K562 (cell line): ENCODE data around the gene ARID3B. TPM values are rescaled to one million over a fixed set of nuclear protein-coding genes. Genes with fewer than 3 reads are reported as not detected.

Source experiments
- AFF1 ChIP-seq, 2 experiments: fragments of 450-650 bp; IDR thresholded peaks; 2 replicates each; pipeline ENCODE4 v1.6.1; 2018; ENCODE audit warnings: mild to moderate bottlenecking in 2 of 2, low read depth in 1 of 2; ENCODE audit not compliant: partially characterized antibody in 2 of 2
- ARHGAP35 ChIP-seq: fragments of 450-650 bp; IDR thresholded peaks from 2 replicates; pipeline ENCODE4 v1.6.1; 2018; ENCODE audit not compliant: partially characterized antibody
- BRD4 ChIP-seq: fragments of 200-600 bp; sonication (generic); IDR thresholded peaks from 2 replicates; pipeline ENCODE4 v1.6.1; 2017; ENCODE audit warnings: inconsistent platforms
- CBFA2T3 ChIP-seq: fragments of 450-650 bp; IDR thresholded peaks from 2 replicates; pipeline ENCODE4 v1.6.1; 2017
- EP400 ChIP-seq: fragments of 450-650 bp; IDR thresholded peaks from 2 replicates; pipeline ENCODE4 v1.6.1; 2017; ENCODE audit warnings: antibody characterized with exemption, mild to moderate bottlenecking, moderate library complexity
- FOXP1 ChIP-seq: sonication (generic); formaldehyde crosslinking; IDR thresholded peaks from 2 replicates; pipeline ENCODE4 v1.8.0; 2022; ENCODE audit warnings: mild to moderate bottlenecking, missing genetic modification reagents
- GMEB1 ChIP-seq: fragments of 250-450 bp; sonication (Bioruptor Pico); IDR thresholded peaks from 2 replicates; pipeline ENCODE4 v1.4.0; 2020; ENCODE audit warnings: mild to moderate bottlenecking
- HNRNPL ChIP-seq: fragments of 200-400 bp; formaldehyde crosslinking; IDR thresholded peaks from 2 replicates; pipeline ENCODE4 v1.6.1; 2017; ENCODE audit warnings: low read depth, mild to moderate bottlenecking, low read length
- KLF6 ChIP-seq: fragments of 250-450 bp; sonication (Bioruptor Pico); IDR thresholded peaks from 2 replicates; pipeline ENCODE4 v1.4.0; 2020; ENCODE audit warnings: mild to moderate bottlenecking, moderate library complexity, borderline replicate concordance
- LARP7 ChIP-seq: fragments of 450-650 bp; IDR thresholded peaks from 2 replicates; pipeline ENCODE4 v1.6.1; 2016
- LEF1 ChIP-seq: fragments of 450-650 bp; IDR thresholded peaks from 2 replicates; pipeline ENCODE4 v1.6.1; 2016; ENCODE audit warnings: mild to moderate bottlenecking
- NCOR1 ChIP-seq: fragments of 450-650 bp; IDR thresholded peaks from 2 replicates; pipeline ENCODE4 v1.6.1; 2016; ENCODE audit warnings: mild to moderate bottlenecking, moderate library complexity
- NFRKB ChIP-seq: fragments of 450-650 bp; IDR thresholded peaks from 2 replicates; pipeline ENCODE4 v1.6.1; 2016; ENCODE audit warnings: low read depth
- THRAP3 ChIP-seq: fragments of 450-650 bp; IDR thresholded peaks from 2 replicates; pipeline ENCODE4 v1.6.1; 2016; ENCODE audit warnings: mild to moderate bottlenecking, inconsistent platforms, borderline replicate concordance
- TRIM24 ChIP-seq, 2 experiments: fragments of 450-650 bp; IDR thresholded peaks; 2 replicates each; pipeline ENCODE4 v1.6.1; 2016
- ZBTB5 ChIP-seq: fragments of 450-650 bp; IDR thresholded peaks from 2 replicates; pipeline ENCODE4 v1.6.1; 2017; ENCODE audit warnings: antibody characterized with exemption
- ZBTB7A ChIP-seq: IDR thresholded peaks from 2 replicates; pipeline ENCODE4 v1.6.1; 2011; ENCODE audit warnings: low read depth, mild to moderate bottlenecking, low read length, moderate library complexity, borderline replicate concordance; ENCODE audit not compliant: control insufficient read depth
- ZC3H4 ChIP-seq: sonication (generic); formaldehyde crosslinking; IDR thresholded peaks from 2 replicates; pipeline ENCODE4 v1.9.0; 2021; ENCODE audit warnings: missing genetic modification reagents, borderline replicate concordance
- ZNF133 ChIP-seq: fragments of 250-450 bp; sonication (Bioruptor Pico); IDR thresholded peaks from 2 replicates; pipeline ENCODE4 v1.4.0; 2020; ENCODE audit warnings: mild to moderate bottlenecking
- ZNF175 ChIP-seq: fragments of 200-800 bp; sonication (Bioruptor generic); IDR thresholded peaks from 2 replicates; pipeline ENCODE4 v1.6.1; 2016; ENCODE audit warnings: low read depth, mild to moderate bottlenecking, missing genetic modification characterization, missing compliant biosample characterization
- ZNF311 ChIP-seq: fragments of 250-450 bp; sonication (Bioruptor Pico); IDR thresholded peaks from 2 replicates; pipeline ENCODE4 v1.4.0; 2020; ENCODE audit warnings: mild to moderate bottlenecking, moderate library complexity
- ZNF76 ChIP-seq: fragments of 250-450 bp; sonication (Bioruptor Pico); IDR thresholded peaks from 2 replicates; pipeline ENCODE4 v1.4.0; 2020; ENCODE audit warnings: mild to moderate bottlenecking, moderate library complexity, borderline replicate concordance
- polyA plus RNA-seq, 8 experiments: library from polyadenylated mRNA; depleted of rRNA in 4 of 8; stranded (reverse) in 5 of 8; unstranded in 3 of 8; fragments of >200 nt; fragmentation: Nextera tagmentation in 2 of 8; fragmentation: Illumina TruSeq in 1 of 8; extraction: Ambion mirVana in 2 of 8; extraction: Trizol in 1 of 8; gene quantifications; 2 replicates each; pipeline versions ENCODE4 v1.2.1 to v1.2.3, GENCODE V29; 2011 to 2014; ENCODE audit warnings: inconsistent platforms in 1 of 8, missing spikeins in 1 of 8
- total RNA-seq, 7 experiments: library from RNA; depleted of rRNA in 6 of 7; stranded (reverse); fragments of >200 nt in 6 of 7; fragmentation: Illumina TruSeq in 2 of 7; extraction: Trizol in 2 of 7; gene quantifications; 2 replicates each; pipeline versions ENCODE4 v1.2.1 to v1.2.3, GENCODE V29; 2011 to 2021; ENCODE audit warnings: low replicate concordance in 1 of 7

Gene ARID3B
- total and polyA plus RNA-seq, 9 of the 15 experiments (the other 6 are each of a cell fraction or from before 2014, with no cell fraction given), result 0.32 to 15.1 (median 7.1) TPM

- peak; percentile 74 for TF ChIP-seq GMEB1 (CRISPR knock-in tag)
- no peak for TF ChIP-seq ZNF311
- TF ChIP-seq EP400, result peak; percentile 62; the same call in 1 of the 2 replicates
- TF ChIP-seq THRAP3, result no peak
- peak; percentile 74 for TF ChIP-seq ZBTB7A
- no peak for TF ChIP-seq CBFA2T3
- 0 out of 2 replicates have a peak, but pooled peaks have one; percentile 12 for TF ChIP-seq BRD4
- no peak for TF ChIP-seq ZNF76
- peak; percentile 72; the same call in 1 of the 2 replicates for TF ChIP-seq HNRNPL
- no peak for TF ChIP-seq LEF1
- no peak for TF ChIP-seq ZNF133 (CRISPR knock-in tag)
- no peak for TF ChIP-seq ZBTB5
- no peak for TF ChIP-seq NFRKB
- no peak for TF ChIP-seq LARP7
- peak in 1 of 2 experiments; percentile 88; a peak in 2 of 4 replicates for TF ChIP-seq TRIM24 (IDR thresholded peaks at IDR 0.05)
- TF ChIP-seq NCOR1, result peak; percentile 59
- TF ChIP-seq ZC3H4 (CRISPR knock-in tag), result no peak
- no peak for TF ChIP-seq KLF6
- TF ChIP-seq FOXP1, result peak; percentile 89
- no peak for TF ChIP-seq ZNF175 (CRISPR knock-in tag)
- TF ChIP-seq AFF1 (IDR thresholded peaks at IDR 0.05; ENCODE audit: low read depth in 1 of 2, partially characterized antibody in 2 of 2), result no peak
- no peak for TF ChIP-seq ARHGAP35
Measured at GRCh38 chr15:74615508-74616365, 74.7 kb downstream of the ARID3B start, which contains the start of gene CLK3 (continued).
